GM23338 (cell line): ENCODE results near the gene ITPR2.

Source experiments
- CREB1 ChIP-seq: fragments of 250-450 bp; sonication (Bioruptor Pico); IDR thresholded peaks from 2 replicates; pipeline ENCODE4 v1.5.0; 2020; ENCODE audit warnings: low read depth, mild to moderate bottlenecking, moderate library complexity
- CTCF ChIP-seq, 2 experiments: fragments of 200-600 bp in 1 of 2; sonication (generic) in 1 of 2; conservative IDR thresholded peaks; 2 replicates each; pipeline versions ENCODE4 v1.5.1 to v1.6.1; 2016 to 2017; ENCODE audit warnings: antibody characterized with exemption in 2 of 2, low read depth in 2 of 2, mild to moderate bottlenecking in 2 of 2, moderate library complexity in 1 of 2
- ETS1 ChIP-seq: IDR thresholded peaks from 2 replicates; pipeline ENCODE4 v1.6.1; 2016; ENCODE audit warnings: antibody characterized with exemption
- EZH2 ChIP-seq: fragments of 200-600 bp; sonication (generic); IDR thresholded peaks from one replicate; pipeline ENCODE4 v1.8.0; 2017; ENCODE audit warnings: antibody characterized with exemption, mild to moderate bottlenecking, low read depth; ENCODE audit not compliant: unreplicated experiment
- EZH2phosphoT487 ChIP-seq: fragments of 200-600 bp; sonication (generic); IDR thresholded peaks from one replicate; pipeline ENCODE4 v1.8.1; 2018; ENCODE audit warnings: antibody characterized with exemption; ENCODE audit not compliant: unreplicated experiment
- JUNB ChIP-seq: IDR thresholded peaks from one replicate; pipeline ENCODE4 v1.6.1; 2016; ENCODE audit warnings: antibody characterized with exemption; ENCODE audit not compliant: unreplicated experiment
- NANOG ChIP-seq: IDR thresholded peaks from 2 replicates; pipeline ENCODE4 v1.6.1; 2016; ENCODE audit warnings: antibody characterized with exemption, borderline replicate concordance
- POLR2AphosphoS5 ChIP-seq: IDR thresholded peaks from 2 replicates; pipeline ENCODE4 v1.6.1; 2016; ENCODE audit warnings: antibody characterized with exemption, low read depth
- REST ChIP-seq: IDR thresholded peaks from one replicate; pipeline ENCODE4 v1.6.1; 2018; ENCODE audit warnings: antibody characterized with exemption; ENCODE audit not compliant: unreplicated experiment
- STAT1 ChIP-seq: IDR thresholded peaks from one replicate; pipeline ENCODE4 v1.6.1; 2016; ENCODE audit warnings: antibody characterized with exemption; ENCODE audit not compliant: unreplicated experiment
- ZNF114 ChIP-seq: fragments of 250-450 bp; sonication (Bioruptor Pico); IDR thresholded peaks from 2 replicates; pipeline ENCODE4 v1.5.0; 2020; ENCODE audit warnings: mild to moderate bottlenecking, moderate library complexity
- ZNF462 ChIP-seq: fragments of 250-450 bp; sonication (Bioruptor Pico); IDR thresholded peaks from 2 replicates; pipeline ENCODE4 v1.5.0; 2020; ENCODE audit warnings: mild to moderate bottlenecking, moderate library complexity

GRCh38 chr12:26691234-26691970 lies 141.6 kb downstream of the ITPR2 start:
- TF ChIP-seq EZH2phosphoT487 (no peak), CTCF (conservative IDR thresholded peaks at IDR 0.05; ENCODE audit: low read depth in 2 of 2) (no peak), REST (no peak), ETS1 (no peak), EZH2 (no peak), CREB1 (CRISPR knock-in tag) (peak; percentile 48; the same call in 1 of the 2 replicates), POLR2AphosphoS5 (no peak), NANOG (no peak), STAT1 (no peak), ZNF462 (CRISPR knock-in tag) (peak; percentile 90), JUNB (no peak), ZNF114 (no peak)
